Measurements from ENCODE around the gene ZCCHC24.

ZCCHC24 gene

DNA sequence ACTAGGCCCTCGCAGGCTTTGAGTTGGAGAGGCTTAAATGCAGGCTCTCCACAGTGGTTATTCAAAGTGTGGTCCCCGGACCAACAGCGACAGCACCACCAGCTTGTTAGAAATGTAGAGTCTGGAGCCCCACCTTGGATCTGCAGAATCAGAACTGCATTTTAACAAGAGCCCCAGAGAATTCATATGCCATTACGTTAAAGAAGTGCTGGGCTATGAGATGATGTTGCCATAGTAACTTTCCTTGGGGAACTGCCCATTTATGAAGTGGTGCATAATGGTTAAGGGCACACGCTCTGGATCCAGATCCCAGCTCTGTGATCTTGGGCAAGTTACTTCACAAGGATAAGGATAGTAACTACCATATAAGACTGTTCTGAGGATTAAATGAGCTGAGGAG, 48.9 kb downstream of the ZCCHC24 start:
- no peak for DNase-seq

DNA sequence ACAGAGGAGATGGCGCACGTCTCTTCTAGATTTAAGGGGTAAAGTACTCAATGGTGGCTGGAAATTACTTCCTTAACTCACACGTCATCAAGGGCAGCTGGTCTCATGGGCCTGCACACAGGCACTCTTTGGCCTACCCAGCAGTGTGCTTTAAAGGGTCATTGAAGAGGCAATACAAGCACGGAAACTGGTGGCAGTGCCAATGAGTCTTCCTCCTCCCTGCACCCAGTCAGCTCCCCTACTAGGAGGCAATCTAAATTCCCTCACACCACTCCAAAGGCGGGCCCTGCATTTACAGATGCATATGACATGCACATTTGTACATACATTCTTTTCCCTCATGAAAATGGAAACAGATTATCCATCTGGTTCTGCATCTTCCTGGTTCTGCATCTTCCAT, 50.8 kb downstream of the ZCCHC24 start:
- no peak for DNase-seq

GRCh38 chr10:79393924-79394610, 51.4 kb downstream of the ZCCHC24 start:
- DNase-seq = no peak

- DNase-seq = no peak
These were observed 52.1 kb downstream of the ZCCHC24 start for GRCh38 chr10:79393221-79393923.

- no peak for DNase-seq
These were observed 52.8 kb downstream of the ZCCHC24 start for GRCh38 chr10:79392506-79393176.

DNA sequence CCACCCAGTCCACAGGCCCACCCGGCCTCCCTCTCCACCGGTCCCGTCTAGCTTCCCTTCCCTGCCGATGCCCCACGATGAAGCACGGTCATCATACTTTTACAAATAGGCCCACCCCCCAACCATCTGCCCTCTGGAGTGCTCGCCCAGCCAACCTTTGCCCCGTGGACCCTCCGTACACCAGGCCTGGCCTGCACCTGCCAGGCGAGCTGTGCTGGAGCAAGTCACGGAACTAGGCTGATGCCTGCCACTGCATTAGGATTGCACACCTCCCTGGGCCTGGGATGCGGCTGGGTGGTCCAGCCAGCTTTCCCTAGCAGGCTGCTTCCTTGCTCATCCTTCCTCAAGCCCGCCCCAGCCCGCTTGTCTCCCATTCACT, 53.4 kb downstream of the ZCCHC24 start:
- no peak for DNase-seq

DNA sequence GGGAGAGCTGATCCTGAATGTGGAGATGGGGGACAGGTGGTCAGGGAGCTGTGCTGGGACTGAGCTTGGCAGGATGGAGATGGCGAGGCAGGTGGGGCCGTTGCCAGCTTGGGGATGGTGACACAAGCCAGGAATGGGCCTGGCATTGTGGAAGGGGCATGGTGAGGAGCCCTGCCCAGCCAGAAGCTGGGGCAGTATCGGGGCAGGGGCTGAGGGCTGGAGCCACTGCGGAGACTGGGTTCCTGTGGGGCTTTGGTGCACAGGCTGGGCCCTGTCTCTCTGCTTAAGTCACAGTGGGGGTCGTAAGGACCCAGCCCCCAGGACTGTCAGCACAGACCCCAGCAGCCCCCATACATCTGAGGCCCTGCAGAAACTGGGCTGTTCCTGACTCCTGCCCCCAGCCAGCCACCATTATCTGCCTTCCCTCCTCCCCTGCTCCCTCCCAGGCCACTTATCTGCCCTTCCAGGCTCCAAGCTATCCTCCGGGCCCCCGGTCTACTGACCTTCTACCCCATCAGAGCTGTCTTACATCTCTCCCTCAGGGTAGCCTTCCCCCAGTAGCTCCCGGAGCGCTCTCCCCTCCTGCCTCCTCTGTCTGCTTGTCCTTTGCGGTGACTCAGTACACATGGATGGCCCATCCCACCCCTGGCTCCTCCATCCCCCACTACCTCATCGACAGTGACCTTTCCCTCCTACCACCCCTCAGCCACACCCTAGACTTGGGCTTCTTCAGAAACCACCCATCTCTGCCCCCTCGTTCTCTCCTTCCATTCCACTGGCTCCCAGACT, 54.0 kb downstream of the ZCCHC24 start:
- DNase-seq = no peak

GRCh38 chr10:79390551-79391229, 54.7 kb downstream of the ZCCHC24 start:
- DNase-seq = no peak

- DNase-seq = no peak
These were observed 55.4 kb downstream of the ZCCHC24 start for GRCh38 chr10:79390057-79390456.

DNA sequence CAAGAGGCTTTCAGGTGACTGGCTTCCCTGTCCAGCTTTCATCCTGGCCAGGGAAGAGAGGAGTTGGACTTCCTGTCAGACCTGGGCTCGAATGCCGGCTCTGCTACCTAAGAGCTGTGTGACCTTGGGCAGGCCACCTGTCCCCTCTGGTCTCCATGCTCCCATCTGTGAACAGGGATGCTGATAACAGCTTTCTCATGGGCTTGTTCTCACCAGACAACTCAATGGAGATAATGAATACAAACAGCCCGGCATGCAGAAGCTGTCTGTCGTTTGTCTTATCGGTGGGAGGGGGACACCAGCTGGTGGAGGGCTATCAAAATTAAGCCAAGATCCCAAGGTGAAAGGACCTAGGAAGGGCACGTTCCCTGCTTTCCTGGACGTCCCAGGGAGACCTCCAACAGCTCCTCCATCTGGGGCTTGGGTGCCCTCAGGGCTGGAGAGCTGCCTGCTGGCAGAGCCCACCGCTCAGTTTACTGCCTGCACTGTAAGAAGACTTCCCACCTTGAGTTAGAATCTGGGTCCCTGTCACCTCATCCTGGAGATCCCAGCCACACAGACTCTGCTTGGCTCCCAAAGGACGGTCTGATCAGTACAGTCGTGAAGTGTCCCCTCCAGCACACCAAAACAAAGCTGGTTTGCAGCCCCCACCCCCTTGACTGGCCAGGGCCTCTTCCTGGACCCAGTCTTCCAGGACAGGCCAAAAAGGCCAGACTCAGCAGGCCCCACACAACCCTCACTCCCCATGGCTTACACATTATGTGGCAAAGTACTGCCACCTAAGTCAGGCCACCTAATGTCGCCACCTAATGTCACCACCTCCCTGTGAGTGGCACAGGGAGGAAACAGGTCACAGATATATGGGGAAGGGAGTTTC, 57.2 kb downstream of the ZCCHC24 start:
- DNase-seq = no peak

GRCh38 chr10:79387466-79387973, 57.9 kb downstream of the ZCCHC24 start:
- no peak for DNase-seq

DNA sequence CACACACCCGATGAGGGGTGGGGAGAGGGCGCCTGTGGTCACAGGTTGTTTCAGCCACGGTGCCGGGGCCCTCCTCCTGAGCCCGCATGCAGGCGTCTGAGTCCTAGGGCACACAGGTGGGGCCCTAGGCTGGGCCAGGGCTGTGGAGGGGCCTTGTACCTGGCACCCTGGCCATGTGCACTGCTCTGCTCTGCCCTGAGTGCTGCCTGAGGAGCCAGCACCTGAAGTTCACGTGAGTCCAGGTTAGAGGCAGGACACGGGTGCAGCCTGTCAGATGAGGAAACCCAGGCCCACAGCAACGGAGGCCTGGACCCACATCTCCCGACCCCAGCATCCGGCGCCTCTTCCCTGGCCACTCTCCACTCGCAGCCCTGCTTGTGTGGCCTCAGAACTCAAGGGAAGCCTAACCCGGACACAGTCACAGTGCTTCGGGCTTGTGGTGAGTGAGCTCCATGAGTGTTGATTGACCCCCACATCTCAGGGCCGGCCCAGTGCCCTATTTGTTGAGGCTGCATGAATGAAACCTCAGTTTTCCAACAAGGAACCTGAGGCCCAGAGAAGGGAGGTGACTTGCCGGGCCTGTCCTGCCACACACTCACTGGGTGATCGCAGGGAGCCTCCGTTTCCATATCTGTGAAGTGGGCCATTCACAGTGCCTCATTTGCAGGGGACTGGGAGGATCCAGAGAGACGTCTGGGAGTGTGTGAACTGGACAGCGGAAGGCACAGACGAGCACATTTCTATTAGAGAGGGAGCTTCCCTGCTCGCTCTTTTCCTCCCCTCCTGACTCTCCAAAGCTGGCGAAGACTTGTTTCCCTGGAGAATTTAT, 58.6 kb downstream of the ZCCHC24 start:
- DNase-seq = no peak

GRCh38 chr10:79385804-79386531, 59.5 kb downstream of the ZCCHC24 start:
- no peak for DNase-seq

DNA sequence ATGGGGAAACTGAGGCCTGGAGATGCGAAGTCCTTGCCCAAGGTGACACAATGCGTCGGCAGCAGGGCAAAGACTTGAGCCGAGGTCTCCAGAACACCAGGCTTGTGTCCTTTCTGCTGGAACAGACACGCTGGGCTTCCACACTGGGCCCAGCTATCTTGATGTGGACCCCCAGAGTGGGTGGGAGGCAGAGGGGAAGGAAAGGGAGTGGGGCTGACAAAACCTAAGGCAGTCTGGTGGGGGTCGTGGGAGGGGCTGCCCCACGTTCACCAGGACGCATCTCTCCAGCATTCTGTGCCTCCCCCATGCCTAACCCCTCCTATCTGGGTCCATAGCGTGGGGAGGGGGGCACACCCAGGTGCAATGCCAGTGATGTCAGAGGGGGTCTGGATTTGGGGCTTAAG, 60.0 kb downstream of the ZCCHC24 start:
- DNase-seq = no peak

DNA sequence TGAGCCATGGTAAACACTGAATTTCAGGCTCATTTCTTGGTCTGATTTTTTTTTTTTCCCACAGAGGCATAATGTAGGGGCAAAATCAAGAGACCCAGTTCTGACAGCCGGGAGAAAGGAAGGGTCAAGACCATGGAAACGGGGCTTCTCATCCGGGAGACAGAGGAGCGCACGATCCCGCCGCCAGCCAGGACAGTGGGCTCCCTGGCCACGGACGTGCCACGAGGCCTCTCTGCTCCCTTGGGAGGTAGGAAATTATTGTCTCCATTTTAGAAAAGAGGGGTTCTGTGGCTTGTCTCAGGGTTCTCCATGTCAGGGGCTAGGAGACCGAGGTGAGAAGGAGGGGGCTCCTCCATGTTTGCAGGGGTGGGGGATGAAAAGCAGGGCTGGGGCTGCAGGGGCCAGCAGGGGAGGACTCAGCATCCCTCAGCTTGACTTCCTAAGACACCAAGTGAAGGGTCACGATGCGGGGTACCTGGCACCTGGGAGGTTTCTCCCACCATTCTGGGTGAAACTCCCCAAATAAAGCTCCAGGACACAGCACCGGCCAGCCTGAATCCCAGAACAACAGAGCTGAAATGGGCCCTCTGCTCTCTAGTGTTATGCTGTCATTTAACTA, 60.5 kb downstream of the ZCCHC24 start:
- no peak for DNase-seq

GRCh38 chr10:79383974-79384606, 61.3 kb downstream of the ZCCHC24 start:
- no peak for DNase-seq

- no peak for DNase-seq
These were observed 62.9 kb downstream of the ZCCHC24 start for GRCh38 chr10:79382491-79382941.

DNA sequence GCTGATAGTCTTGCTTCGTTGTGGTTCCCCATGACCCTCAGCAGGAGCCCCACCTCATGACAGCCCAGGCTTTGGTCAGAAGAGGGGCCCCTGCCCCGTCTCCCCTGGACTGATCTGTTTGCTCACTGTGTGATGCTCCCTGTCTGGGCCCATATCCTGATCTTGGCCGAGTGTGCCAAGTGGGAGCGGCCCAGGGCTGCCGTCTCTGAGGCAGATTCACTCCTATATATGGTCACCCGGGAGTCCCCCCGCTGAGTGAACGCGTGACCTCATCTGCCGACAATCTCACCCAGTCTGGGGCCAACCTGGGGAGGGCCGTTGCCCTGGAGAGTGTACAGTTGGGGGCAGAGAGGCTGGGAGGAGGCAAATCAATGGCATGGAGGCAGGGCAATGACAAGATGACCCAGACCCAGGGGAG, 63.6 kb downstream of the ZCCHC24 start:
- no peak for DNase-seq
